NB4 (cell line): ENCODE data around the gene ASPG.

Experiments used
- CTCF ChIP-seq: IDR thresholded peaks from one replicate; pipeline ENCODE4 v1.5.1; 2012; ENCODE audit warnings: low read depth, low read length
- MAX ChIP-seq: IDR thresholded peaks from 2 replicates; pipeline ENCODE4 v1.6.1; 2011; ENCODE audit warnings: low read depth, low read length
- MYC ChIP-seq: IDR thresholded peaks from 2 replicates; pipeline ENCODE4 v1.6.1; 2011; ENCODE audit warnings: low read depth, low read length
- POLR2A ChIP-seq: IDR thresholded peaks from 2 replicates; pipeline ENCODE4 v1.6.1; 2011; ENCODE audit warnings: mild to moderate bottlenecking; ENCODE audit not compliant: insufficient read length; ENCODE audit errors: extremely low read depth

- no peak for TF ChIP-seq CTCF
- no peak for TF ChIP-seq POLR2A
- TF ChIP-seq MAX: no peak
- TF ChIP-seq MYC: no peak
Measured at GRCh38 chr14:104076743-104077142, 8.8 kb upstream of the ASPG start.
